GM18526 (cell line): ENCODE measurements around the gene GALK2.

Experiments used
- POLR2A ChIP-seq: IDR thresholded peaks from 3 replicates; pipeline ENCODE4 v1.6.1; 2011; ENCODE audit not compliant: insufficient read length; ENCODE audit errors: extremely low read depth

Gene GALK2

GRCh38 chr15:49187549-49188245 is 17.6 kb downstream of the GALK2 start:
- no peak for TF ChIP-seq POLR2A

GRCh38 chr15:49188933-49189332 is 18.9 kb downstream of the GALK2 start:
- no peak for TF ChIP-seq POLR2A

GRCh38 chr15:49189631-49190030 is 19.6 kb downstream of the GALK2 start:
- TF ChIP-seq POLR2A: no peak

- no peak for TF ChIP-seq POLR2A
These were observed 20.5 kb downstream of the GALK2 start for GRCh38 chr15:49190586-49190985.

GRCh38 chr15:49191892-49192291 is 21.8 kb downstream of the GALK2 start:
- no peak for TF ChIP-seq POLR2A

GRCh38 chr15:49196856-49197255 is 26.8 kb downstream of the GALK2 start:
- TF ChIP-seq POLR2A: no peak

- no peak for TF ChIP-seq POLR2A
These were observed 29.6 kb downstream of the GALK2 start for GRCh38 chr15:49199666-49200065.

- TF ChIP-seq POLR2A: no peak
These were observed 30.3 kb downstream of the GALK2 start for GRCh38 chr15:49200347-49200746.

- no peak for TF ChIP-seq POLR2A
These were observed 42.9 kb downstream of the GALK2 start for GRCh38 chr15:49212897-49213296.

- no peak for TF ChIP-seq POLR2A
These were observed 46.0 kb downstream of the GALK2 start for GRCh38 chr15:49215768-49216739.

GRCh38 chr15:49223536-49224274 is 53.7 kb downstream of the GALK2 start:
- TF ChIP-seq POLR2A: no peak

GRCh38 chr15:49225572-49226281 is 55.7 kb downstream of the GALK2 start:
- no peak for TF ChIP-seq POLR2A

- TF ChIP-seq POLR2A: no peak
These were observed 57.6 kb downstream of the GALK2 start for GRCh38 chr15:49227602-49228001.

GRCh38 chr15:49229922-49230321 is 59.9 kb downstream of the GALK2 start:
- TF ChIP-seq POLR2A: no peak
